ENCODE results near the gene NUP214.
"Not testable (repeated sequence)": the region's sequence is repeated elsewhere in the genome, so short reads cannot be mapped to it uniquely, and the experiment has no call there.

DNA sequence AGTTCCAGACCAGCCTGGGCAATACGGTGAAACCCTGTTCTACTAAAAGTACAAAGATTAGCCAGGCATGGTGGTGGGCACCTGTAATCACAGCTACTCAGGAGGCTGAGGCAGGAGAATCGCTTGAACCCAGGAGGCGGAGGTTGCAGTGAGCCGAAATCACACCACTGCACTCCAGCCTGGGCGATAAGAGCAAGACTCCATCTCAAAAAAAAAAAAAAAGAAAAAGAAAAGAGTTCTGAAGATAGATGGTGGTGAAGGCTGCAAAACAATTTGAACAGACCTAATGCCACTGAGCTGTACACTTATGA, 137.6 kb downstream of the NUP214 start:
- TF ChIP-seq, protein P1, sequence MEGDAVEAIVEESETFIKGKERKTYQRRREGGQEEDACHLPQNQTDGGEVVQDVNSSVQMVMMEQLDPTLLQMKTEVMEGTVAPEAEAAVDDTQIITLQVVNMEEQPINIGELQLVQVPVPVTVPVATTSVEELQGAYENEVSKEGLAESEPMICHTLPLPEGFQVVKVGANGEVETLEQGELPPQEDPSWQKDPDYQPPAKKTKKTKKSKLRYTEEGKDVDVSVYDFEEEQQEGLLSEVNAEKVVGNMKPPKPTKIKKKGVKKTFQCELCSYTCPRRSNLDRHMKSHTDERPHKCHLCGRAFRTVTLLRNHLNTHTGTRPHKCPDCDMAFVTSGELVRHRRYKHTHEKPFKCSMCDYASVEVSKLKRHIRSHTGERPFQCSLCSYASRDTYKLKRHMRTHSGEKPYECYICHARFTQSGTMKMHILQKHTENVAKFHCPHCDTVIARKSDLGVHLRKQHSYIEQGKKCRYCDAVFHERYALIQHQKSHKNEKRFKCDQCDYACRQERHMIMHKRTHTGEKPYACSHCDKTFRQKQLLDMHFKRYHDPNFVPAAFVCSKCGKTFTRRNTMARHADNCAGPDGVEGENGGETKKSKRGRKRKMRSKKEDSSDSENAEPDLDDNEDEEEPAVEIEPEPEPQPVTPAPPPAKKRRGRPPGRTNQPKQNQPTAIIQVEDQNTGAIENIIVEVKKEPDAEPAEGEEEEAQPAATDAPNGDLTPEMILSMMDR (IDR thresholded peaks at IDR 0.05; ENCODE audit: poor library complexity, severe bottlenecking), result not testable (repeated sequence)
- not testable (repeated sequence) for TF ChIP-seq EP300 (conservative IDR thresholded peaks at IDR 0.05; ENCODE audit: poor library complexity, severe bottlenecking); EZH2 (IDR thresholded peaks at IDR 0.05; ENCODE audit: borderline replicate concordance, insufficient read depth, low read length, poor library complexity, severe bottlenecking)
- TF ChIP-seq, protein P2, sequence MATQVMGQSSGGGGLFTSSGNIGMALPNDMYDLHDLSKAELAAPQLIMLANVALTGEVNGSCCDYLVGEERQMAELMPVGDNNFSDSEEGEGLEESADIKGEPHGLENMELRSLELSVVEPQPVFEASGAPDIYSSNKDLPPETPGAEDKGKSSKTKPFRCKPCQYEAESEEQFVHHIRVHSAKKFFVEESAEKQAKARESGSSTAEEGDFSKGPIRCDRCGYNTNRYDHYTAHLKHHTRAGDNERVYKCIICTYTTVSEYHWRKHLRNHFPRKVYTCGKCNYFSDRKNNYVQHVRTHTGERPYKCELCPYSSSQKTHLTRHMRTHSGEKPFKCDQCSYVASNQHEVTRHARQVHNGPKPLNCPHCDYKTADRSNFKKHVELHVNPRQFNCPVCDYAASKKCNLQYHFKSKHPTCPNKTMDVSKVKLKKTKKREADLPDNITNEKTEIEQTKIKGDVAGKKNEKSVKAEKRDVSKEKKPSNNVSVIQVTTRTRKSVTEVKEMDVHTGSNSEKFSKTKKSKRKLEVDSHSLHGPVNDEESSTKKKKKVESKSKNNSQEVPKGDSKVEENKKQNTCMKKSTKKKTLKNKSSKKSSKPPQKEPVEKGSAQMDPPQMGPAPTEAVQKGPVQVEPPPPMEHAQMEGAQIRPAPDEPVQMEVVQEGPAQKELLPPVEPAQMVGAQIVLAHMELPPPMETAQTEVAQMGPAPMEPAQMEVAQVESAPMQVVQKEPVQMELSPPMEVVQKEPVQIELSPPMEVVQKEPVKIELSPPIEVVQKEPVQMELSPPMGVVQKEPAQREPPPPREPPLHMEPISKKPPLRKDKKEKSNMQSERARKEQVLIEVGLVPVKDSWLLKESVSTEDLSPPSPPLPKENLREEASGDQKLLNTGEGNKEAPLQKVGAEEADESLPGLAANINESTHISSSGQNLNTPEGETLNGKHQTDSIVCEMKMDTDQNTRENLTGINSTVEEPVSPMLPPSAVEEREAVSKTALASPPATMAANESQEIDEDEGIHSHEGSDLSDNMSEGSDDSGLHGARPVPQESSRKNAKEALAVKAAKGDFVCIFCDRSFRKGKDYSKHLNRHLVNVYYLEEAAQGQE (IDR thresholded peaks at IDR 0.05; ENCODE audit: borderline replicate concordance), result not testable (repeated sequence)
